HK-2 (cell line): Measurements from ENCODE around the gene B3GNT4.
"Not testable (repeated sequence)": the region's sequence is repeated elsewhere in the genome, so short reads cannot be mapped to it uniquely, and the experiment has no call there.

Experiments used
- DNase-seq: peaks from one replicate; pipeline ENCODE4 v3.0.0-alpha.2; 2018; ENCODE audit not compliant: unreplicated experiment

B3GNT4 gene

GRCh38 chr12:122189626-122190475 lies 13.7 kb upstream of the B3GNT4 start:
- no peak for DNase-seq

DNA sequence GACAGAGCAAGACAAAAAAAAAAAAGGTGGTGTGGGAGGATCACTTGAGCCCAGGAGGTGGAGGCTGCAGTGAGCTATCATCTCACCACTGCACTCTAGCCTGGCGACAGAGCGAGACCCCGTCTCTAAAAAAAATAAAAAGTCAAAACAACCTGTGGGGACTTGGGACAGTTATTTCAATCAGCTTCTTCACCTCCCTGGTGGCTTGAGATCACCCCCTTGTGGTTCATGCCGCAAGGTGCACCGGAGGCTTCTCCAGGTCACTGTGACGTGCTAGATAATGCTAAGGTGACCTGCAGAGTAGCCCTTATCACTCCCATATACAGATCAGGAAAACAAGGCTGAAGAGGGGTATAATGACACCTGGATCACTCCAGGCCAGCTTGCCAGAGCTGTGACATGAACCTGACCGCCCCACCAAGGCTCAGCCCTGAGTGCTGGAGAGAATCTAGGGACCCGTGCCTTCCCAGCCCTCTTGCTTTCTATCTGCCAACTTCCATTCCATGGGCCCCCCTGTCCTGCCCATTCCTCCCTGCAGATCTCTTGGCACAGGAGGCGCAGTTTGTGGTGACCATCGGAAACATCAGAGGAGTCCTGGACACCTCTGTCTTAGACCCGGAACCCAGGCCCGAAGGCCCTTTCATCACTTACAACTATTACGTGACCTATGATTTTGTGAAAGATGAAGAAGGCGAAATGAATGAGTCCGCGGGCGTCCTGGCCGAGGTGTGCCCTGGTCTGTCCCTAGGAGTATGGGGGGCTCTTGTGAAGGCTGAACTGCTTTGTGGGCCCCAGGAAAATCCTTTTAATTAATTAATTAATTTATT lies 12.5 kb upstream of the B3GNT4 start:
- peak; percentile 72 for DNase-seq

DNA sequence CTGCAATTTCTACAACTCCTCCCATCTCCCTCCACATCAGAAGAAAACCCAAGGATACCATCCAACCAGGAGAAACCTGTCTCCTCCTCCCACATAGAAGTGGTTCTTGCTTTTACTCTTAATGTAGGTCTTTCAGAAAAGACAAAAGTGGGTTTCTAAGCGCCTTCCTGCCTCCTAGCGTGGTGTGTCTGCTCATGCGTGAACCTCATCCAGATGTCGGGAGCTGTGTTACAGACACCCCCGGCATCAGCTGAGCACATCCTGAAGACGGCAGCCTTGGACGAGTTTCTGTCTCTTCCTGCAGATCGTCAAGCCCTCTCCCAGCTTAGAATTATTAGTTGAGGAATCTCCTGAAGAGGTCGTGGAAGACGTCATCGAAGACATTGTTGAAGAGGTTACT lies 11.1 kb upstream of the B3GNT4 start:
- no peak for DNase-seq

DNA sequence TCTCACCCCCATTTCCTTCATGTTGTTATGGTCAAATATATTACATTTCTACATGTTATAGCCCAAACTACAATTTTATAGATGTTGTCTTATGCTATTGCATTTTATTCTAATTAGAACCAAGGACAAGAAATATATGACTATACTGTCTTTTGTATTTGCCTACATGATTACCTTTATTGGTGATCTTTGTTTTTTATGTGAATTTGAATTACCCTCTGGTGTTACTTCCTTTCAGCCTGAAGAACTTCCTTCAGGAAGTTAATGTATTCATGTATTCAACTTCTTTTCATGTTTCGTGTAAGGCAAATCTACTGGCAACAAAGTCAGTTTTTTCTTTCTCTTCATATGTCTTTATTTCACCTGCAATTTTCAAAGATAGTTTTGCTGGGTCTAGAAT lies 8.7 kb upstream of the B3GNT4 start:
- no peak for DNase-seq

GRCh38 chr12:122195405-122195804 lies 8.1 kb upstream of the B3GNT4 start:
- no peak for DNase-seq

- DNase-seq: no peak
Measured at GRCh38 chr12:122197612-122197966, 5.9 kb upstream of the B3GNT4 start.

GRCh38 chr12:122199484-122200355 lies 3.8 kb upstream of the B3GNT4 start:
- no peak for DNase-seq

DNA sequence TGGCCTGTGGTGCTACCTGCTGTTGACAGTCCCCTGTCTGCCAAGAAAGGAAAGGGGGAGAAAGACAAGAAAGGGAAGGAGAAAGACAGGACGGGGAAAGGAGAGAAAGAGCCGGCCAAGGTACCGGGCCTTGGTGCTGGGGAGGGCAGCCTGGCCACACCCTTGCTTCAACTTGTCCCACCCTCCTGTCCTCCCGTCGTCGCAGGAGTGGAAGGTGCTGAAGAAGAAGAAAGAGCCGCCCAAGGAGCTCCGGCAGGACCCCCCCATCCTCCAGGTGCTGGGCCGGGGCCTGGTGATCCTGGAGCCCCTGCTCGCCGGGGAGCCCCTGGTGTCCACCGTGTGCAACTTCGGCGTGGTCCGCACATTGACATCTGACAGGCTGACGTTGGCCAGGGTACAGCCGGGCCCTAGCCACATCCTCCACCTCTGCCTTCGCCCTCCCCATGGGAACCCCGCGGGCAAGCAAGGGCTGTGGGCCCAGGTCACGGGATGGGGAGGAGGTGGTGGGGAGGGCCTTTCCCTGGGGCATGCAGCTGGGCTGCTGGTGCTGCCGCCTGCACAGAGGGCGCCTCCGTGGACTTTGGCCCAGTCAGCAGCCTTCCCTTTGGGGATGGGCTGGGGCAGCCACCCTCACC lies 2.9 kb upstream of the B3GNT4 start:
- no peak for DNase-seq

DNA sequence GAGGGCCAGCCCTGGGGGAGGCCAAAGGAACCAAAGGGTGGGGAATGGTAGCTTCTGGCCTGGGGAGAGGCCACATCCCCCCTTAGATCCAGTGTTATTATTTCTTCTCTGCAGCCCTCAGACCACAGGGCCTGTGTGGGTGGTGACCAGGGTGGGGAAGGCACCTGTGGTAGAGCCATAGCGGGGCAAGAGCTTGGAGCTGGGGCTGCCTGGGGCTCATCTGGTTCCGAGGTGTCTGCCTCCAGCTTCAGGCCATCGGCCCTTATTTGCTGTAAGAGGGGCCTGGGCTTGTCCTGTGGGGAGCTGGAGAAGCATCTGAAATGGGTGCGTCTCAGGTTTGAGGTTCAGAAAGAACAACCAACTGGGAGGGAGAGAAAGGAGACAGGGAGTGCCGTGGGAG lies 2.1 kb upstream of the B3GNT4 start:
- DNase-seq: no peak

GRCh38 chr12:122202017-122202416 lies 1.5 kb upstream of the B3GNT4 start:
- no peak for DNase-seq

DNA sequence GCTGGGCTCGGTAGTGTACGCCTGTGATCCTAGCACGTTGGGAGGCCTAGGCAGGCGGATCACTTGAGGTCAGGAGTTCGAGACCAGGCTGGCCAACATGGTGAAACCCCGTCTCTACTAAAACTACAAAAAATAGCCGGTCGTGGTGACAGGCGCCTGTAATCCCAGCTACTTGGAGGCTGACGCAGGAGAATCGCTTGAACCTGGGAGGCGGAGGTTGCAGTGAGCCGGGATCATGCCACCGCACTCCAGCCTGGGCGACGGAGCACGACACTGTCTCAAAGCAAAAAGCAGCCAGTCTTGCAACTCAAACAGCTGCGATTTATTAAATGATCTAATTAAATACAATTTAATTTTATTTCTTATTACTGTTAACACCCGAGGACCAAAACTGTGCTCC lies 698 bp upstream of the B3GNT4 start:
- DNase-seq: not testable (repeated sequence)

- no peak for DNase-seq
Measured at GRCh38 chr12:122204167-122205052, 901 bp downstream of the B3GNT4 start.

- no peak for DNase-seq
Measured at GRCh38 chr12:122205053-122205925, 1.8 kb downstream of the B3GNT4 start.

DNA sequence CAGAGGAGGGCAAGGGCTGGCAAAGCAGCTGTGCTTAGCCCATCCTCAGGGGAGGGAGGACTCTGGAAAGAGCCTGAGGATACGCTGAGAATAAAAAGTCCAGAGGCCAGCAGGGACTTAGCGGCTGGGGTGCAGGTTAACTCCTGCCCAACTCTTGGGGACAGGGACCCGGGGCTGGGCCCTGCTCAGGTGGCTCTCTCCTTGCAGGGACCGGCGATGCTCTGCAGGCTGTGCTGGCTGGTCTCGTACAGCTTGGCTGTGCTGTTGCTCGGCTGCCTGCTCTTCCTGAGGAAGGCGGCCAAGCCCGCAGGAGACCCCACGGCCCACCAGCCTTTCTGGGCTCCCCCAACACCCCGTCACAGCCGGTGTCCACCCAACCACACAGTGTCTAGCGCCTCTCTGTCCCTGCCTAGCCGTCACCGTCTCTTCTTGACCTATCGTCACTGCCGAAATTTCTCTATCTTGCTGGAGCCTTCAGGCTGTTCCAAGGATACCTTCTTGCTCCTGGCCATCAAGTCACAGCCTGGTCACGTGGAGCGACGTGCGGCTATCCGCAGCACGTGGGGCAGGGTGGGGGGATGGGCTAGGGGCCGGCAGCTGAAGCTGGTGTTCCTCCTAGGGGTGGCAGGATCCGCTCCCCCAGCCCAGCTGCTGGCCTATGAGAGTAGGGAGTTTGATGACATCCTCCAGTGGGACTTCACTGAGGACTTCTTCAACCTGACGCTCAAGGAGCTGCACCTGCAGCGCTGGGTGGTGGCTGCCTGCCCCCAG lies 2.8 kb downstream of the B3GNT4 start:
- DNase-seq: no peak

GRCh38 chr12:122206976-122207375 lies 3.5 kb downstream of the B3GNT4 start:
- no peak for DNase-seq

GRCh38 chr12:122207391-122207790 lies 3.9 kb downstream of the B3GNT4 start:
- DNase-seq: no peak

GRCh38 chr12:122208073-122208820 lies 4.7 kb downstream of the B3GNT4 start:
- no peak for DNase-seq

DNA sequence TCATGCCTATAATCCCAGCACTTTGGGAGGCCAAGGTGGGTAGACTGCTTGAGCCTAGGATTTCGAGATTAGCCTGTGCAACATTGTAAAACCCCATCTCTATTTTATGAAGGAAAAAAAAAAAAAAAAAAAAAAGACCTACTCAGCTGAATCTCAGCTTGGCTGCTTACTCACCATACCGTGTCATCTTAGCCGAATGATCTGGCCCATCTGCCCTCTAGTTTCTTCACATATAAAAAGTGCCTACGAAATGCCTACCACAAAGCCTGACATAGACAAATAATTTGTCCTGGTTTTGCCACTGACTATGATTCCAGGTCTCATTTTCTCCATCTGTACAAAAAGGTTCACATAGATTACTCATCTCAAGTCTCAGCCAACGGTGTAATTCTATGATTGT lies 12.3 kb downstream of the B3GNT4 start:
- no peak for DNase-seq
